HUES48 (cell line): Measurements from ENCODE around the gene TAF11L14.

ENCODE experiments used
- H3K27ac ChIP-seq: one replicate; pipeline ENCODE4 v1.7.0; 2013; ENCODE audit warnings: low read depth, low read length, inconsistent platforms
- H3K27me3 ChIP-seq: 2 replicates; pipeline ENCODE4 v1.6.1; 2013; ENCODE audit warnings: mild to moderate bottlenecking, low read length; ENCODE audit not compliant: control insufficient read depth, insufficient read depth
- H3K36me3 ChIP-seq: 2 replicates; pipeline ENCODE4 v1.6.1; 2013; ENCODE audit warnings: low read length; ENCODE audit not compliant: control insufficient read depth, insufficient read depth
- H3K4me1 ChIP-seq: 2 replicates; pipeline ENCODE4 v1.6.1; 2013; ENCODE audit warnings: mild to moderate bottlenecking, low read length; ENCODE audit not compliant: control insufficient read depth, insufficient read depth
- H3K4me3 ChIP-seq: 2 replicates; pipeline ENCODE4 v1.5.1; 2013; ENCODE audit warnings: mild to moderate bottlenecking, low read depth, low read length
- H3K9ac ChIP-seq: 2 replicates; pipeline ENCODE4 v1.6.1; 2013; ENCODE audit warnings: mild to moderate bottlenecking, low read depth, low read length, moderate library complexity
- H3K9me3 ChIP-seq: 2 replicates; pipeline ENCODE4 v1.6.1; 2013; ENCODE audit warnings: low read length; ENCODE audit not compliant: control insufficient read depth, insufficient read depth

TAF11L14 gene

GRCh38 chr5:17679597-17680203 lies 45.4 kb downstream of the TAF11L14 start:
- no peaks in the 10 kb centered on the region for H3K27me3 ChIP-seq
- H3K27ac ChIP-seq, result no peak overlapping the region
- H3K4me1 ChIP-seq, result no peaks in the 10 kb centered on the region
- no peak overlapping the region for H3K4me3 ChIP-seq
- no peaks in the 10 kb centered on the region for H3K36me3 ChIP-seq
- no peak overlapping the region for H3K9ac ChIP-seq
- H3K9me3 ChIP-seq, result no peaks in the 10 kb centered on the region

DNA sequence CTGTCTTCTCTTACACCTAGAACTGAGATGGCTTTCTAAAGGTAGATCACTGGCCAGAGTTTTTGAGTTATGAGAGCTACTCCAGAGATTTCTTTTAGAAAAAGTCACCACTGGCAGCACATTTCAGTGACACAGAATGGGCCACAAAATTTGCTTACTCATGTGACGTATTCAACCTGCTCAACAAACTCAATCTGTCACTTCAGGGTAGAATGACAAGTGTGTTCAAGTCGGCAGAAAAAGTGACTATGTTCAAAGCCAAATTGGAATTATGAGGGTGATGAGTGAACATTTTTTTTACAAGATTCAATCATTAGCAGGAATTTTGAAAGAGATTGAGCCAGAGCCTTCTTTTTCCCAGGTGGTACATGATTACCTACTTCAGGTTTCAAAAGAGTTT lies 46.5 kb downstream of the TAF11L14 start:
- H3K27ac ChIP-seq, result no peak overlapping the region
- no peak overlapping the region for H3K4me3 ChIP-seq
- no peak overlapping the region for H3K9ac ChIP-seq
- H3K36me3 ChIP-seq, result no peaks in the 10 kb centered on the region
- H3K9me3 ChIP-seq, result no peaks in the 10 kb centered on the region
- H3K4me1 ChIP-seq, result no peaks in the 10 kb centered on the region
- H3K27me3 ChIP-seq, result no peaks in the 10 kb centered on the region
